HG03575 (cell line): ENCODE results near the gene CDKN1C.

Experiments used
- ATAC-seq: cut with Tn5 transposase; IDR thresholded peaks from one replicate; pipeline ENCODE4 v1.9.1; 2021; ENCODE audit not compliant: unreplicated experiment, insufficient number of reproducible peaks, low FRiP score; ENCODE audit errors: extremely low read depth

CDKN1C gene

DNA sequence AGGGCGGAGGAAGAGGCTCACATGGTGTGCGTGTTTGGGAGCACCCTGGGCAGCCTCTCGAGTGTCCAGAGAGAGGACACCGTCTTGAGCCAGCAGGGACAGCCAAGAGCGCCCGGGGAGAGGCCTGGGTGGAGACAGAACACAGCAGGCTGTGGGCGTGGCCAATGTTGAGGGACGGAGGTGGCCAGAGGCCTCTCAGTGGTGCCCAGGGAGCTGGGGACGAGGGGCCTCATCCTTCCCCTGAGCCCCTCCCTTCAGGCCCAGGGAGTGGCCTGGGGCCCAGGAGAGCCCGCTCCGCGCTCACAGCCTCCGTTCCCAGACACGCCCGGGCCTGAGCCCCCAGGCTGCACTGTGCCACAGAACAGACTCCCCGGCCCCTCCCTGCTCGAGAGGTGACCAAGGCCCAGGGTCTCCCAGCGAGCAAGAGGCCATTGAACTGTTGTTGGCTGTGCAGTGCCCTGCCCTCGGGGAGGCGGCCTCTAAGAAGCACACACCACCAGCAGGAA, 48.4 kb downstream of the CDKN1C start:
- ATAC-seq, result no peak

DNA sequence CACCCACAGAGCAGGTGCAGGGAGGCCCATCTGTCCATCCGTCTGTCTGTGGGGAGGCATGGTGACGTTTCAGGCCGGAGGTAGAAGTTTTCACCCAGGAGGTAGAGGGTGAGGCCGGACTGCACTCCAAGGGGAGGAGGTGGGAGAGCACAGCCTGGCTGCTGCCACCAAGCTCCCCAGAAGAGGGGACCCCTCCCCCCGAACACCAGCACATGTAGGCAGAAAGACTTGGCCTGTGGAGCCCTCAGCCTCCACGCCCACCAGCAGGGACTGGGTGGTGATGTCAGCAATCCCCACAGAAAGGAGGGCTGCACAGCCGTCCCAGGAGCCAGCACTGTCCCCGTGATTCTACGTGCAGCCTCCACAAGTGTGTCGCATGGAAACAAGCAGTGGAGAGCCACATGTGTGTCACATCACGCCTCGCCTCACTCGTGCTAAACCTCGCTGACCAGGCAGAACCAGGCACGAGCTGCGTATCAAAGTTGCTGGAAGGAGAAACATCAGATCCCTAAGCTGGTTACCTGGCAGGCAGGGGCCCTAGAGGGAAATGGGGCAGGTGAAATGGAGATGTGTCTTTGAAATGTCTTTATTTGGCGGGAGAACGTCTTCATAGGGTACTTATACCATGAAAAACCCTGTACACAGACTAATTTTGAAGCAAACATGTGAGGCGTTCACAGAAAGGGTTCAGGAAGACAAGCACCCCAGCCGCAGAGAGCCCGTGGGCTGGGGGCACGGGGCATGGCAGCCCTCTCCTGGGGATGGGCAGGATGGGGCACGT, 49.1 kb downstream of the CDKN1C start:
- no peak for ATAC-seq

DNA sequence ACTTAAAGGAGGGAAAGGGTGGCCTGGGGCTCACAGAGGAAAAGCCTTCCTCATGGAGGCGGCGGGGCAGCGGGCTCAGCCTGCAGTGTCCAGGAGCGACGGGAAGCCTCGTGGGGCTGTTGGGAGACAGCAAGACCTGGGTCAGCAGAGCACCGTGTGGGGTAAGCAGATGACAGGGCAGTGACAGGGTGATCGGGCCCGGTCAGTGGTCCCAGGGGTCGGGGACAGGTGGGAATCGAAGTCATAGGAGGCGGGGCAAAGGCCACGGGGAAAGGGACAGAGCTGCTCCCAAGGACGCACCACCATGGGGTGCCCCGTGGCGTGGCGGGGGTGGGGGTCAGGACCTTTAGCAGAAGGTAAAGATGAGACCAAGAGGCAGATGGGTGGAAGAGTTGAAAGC, 49.8 kb downstream of the CDKN1C start:
- ATAC-seq, result no peak

DNA sequence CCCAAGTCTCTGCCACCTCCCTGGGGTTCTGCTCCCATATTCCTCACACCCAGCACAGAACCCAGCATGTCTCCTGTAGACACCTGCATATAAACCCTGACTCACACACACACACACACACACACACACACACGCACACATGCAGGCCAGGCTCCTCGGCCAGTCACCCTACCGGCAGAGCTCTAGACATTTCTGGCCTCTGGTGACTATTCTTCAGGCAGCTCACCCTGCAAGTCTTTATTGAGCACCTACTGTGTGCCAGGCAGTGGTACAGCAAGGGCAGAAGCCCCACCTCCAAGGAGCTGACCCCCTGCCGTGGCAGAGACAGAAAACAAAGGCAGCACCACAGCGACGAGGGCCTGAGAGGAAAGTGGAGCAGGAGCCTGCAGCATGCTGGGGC, 50.3 kb downstream of the CDKN1C start:
- no peak for ATAC-seq

DNA sequence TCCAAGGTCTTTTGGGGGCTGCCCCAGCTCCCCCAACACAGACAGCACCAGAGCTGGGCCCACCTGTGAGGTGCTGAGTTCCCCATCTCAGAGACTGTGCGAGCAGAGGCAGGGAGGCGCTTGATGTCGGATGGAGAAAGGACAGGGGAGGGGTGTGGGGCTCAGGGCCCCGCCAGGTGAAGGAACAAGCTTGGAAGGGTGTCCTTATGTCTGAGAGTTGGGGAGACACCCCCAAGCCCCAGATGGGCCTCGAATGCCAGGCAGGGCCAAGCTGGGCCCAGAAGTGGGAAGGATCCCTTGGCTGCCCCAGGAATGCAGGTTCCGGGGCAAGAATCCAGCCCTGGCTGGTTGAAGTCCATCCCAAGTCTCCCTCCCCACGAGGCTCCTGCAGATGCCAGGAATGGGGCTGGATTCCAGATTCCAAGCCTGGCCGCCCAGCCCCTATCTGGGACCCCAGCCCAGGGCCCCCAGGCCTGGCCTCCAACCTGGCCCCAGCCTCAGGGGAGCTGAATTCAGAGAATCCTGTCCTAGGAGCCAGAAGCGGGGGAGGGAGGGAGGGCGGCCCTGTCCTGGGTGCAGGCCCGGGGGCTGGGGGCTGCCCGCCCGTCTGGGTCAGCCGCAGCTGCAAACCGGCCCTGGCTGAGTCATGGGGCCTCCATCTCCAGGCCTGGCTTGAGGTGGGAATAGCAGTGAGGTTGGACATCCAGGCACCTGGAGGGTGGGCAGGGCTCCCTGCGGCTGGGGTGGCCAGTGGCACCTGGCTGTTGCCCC, 50.9 kb downstream of the CDKN1C start:
- no peak for ATAC-seq

DNA sequence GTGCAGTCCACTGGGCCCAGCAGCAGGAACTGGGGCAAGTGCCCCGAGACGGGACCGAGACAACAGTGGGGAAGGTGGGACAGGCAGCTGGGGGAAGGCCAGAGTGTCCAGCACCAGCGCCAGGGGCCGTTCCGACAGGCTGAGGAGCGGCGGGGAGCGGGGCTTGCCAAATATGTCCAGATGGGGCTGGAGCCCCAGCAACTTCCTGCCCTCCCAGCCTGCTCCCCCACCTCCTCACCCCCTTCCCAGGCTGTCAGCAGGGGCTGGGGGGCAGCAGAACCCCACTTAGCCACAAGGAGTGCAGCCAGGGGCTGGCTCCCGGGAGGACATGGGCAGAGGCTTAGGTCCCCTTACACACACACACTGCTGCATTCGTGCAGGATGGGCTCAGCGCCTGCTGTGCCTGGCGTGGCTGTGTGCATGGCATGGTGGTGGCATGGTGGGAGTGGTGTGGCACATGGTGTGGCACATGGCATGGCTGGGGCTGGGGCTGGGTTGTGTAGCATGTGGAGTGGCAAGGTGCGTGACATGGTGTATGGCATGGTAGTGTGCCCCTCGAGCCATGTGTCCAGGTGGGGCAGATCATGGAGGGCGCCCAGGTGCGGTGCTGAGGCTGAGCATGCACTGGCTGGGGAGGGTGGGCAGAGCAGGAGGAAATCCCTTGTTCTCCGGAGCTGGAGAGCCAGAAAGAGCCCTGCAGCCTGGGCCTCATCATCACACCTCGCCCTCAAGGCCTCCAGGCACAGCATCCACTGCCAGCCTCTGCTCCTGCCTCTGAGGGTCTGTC, 51.7 kb downstream of the CDKN1C start:
- no peak for ATAC-seq
